ENCODE data around the gene IRX6. TPM values are rescaled to one million over a fixed set of nuclear protein-coding genes. Genes with fewer than 3 reads are reported as not detected.

IRX6 gene
- total RNA-seq, 6 donors from 2014 or later = 2.1 to 10.3 (median 4.3) TPM

GRCh38 chr16:55350984-55351383 lies 27.0 kb downstream of the IRX6 start:
- no peaks in the 10 kb centered on the region for H3K36me3 ChIP-seq
- H3K4me1 ChIP-seq = no peaks in the 10 kb centered on the region
- no peak overlapping the region for H3K4me3 ChIP-seq
- H3K27me3 ChIP-seq = no peaks in the 10 kb centered on the region
- ATAC-seq (ENCODE audit: low FRiP score in 2 of 2) (no peak), DNase-seq (no peak)
- TF ChIP-seq EP300 (IDR thresholded peaks at IDR 0.05) (no peak), CTCF (IDR thresholded peaks at IDR 0.05) (no peak), POLR2AphosphoS5 (IDR thresholded peaks at IDR 0.05) (no peak)
- no peaks in the 10 kb centered on the region for H3K9me3 ChIP-seq
- H3K27ac ChIP-seq = no peak overlapping the region

GRCh38 chr16:55351936-55352335 lies 27.9 kb downstream of the IRX6 start:
- 92 to 95% methylated on average over 3 of the region's 3 CpGs for WGBS, 2 donors
- TF ChIP-seq POLR2A (IDR thresholded peaks at IDR 0.05) = no peak
- no peak for TF ChIP-seq CTCF (IDR thresholded peaks at IDR 0.05)
- TF ChIP-seq EP300 (IDR thresholded peaks at IDR 0.05) = no peak
- no peak for TF ChIP-seq POLR2AphosphoS5 (IDR thresholded peaks at IDR 0.05)
- H3K27me3 ChIP-seq = no peaks in the 10 kb centered on the region
- H3K4me3 ChIP-seq = no peak overlapping the region
- H3K36me3 ChIP-seq = no peaks in the 10 kb centered on the region
- H3K4me1 ChIP-seq = no peaks in the 10 kb centered on the region
- DNase-seq = no peak
- H3K27ac ChIP-seq = no peak overlapping the region
- no peaks in the 10 kb centered on the region for H3K9me3 ChIP-seq
- ATAC-seq (ENCODE audit: low FRiP score in 2 of 2) = no peak

GRCh38 chr16:55357241-55357640 lies 33.2 kb downstream of the IRX6 start:
- H3K4me3 ChIP-seq = no peak overlapping the region
- 68 to 81% methylated on average over 3 of the region's 3 CpGs for WGBS, 2 donors
- DNase-seq (no peak), ATAC-seq (ENCODE audit: low FRiP score in 2 of 2) (no peak)
- no peak overlapping the region for H3K27ac ChIP-seq
- no peaks in the 10 kb centered on the region for H3K27me3 ChIP-seq
- no peak for TF ChIP-seq POLR2A (IDR thresholded peaks at IDR 0.05)
- TF ChIP-seq EP300 (IDR thresholded peaks at IDR 0.05) = no peak
- TF ChIP-seq CTCF (IDR thresholded peaks at IDR 0.05) = no peak
- H3K36me3 ChIP-seq = no peaks in the 10 kb centered on the region
- no peaks in the 10 kb centered on the region for H3K4me1 ChIP-seq
- no peaks in the 10 kb centered on the region for H3K9me3 ChIP-seq

GRCh38 chr16:55359946-55360345 lies 35.9 kb downstream of the IRX6 start:
- Histone ChIP-seq H3K9me3 (no peaks in the 10 kb centered on the region), H3K4me1 (no peaks in the 10 kb centered on the region), H3K4me3 (no peak overlapping the region), H3K27ac (no peak overlapping the region), H3K27me3 (no peaks in the 10 kb centered on the region), H3K36me3 (no peaks in the 10 kb centered on the region)
- 82 to 91% methylated on average over 2 of the region's 2 CpGs for WGBS, 2 donors
- ATAC-seq (ENCODE audit: low FRiP score in 2 of 2) = no peak
- no peak for DNase-seq
- TF ChIP-seq POLR2A (IDR thresholded peaks at IDR 0.05) (no peak), POLR2AphosphoS5 (IDR thresholded peaks at IDR 0.05) (no peak), CTCF (IDR thresholded peaks at IDR 0.05) (no peak), EP300 (IDR thresholded peaks at IDR 0.05) (no peak)

GRCh38 chr16:55364811-55365210 lies 40.8 kb downstream of the IRX6 start:
- TF ChIP-seq POLR2AphosphoS5 (IDR thresholded peaks at IDR 0.05) (no peak), EP300 (IDR thresholded peaks at IDR 0.05) (no peak), CTCF (IDR thresholded peaks at IDR 0.05) (no peak), POLR2A (IDR thresholded peaks at IDR 0.05) (no peak)
- no peaks in the 10 kb centered on the region for H3K9me3 ChIP-seq
- DNase-seq = no peak
- no peaks in the 10 kb centered on the region for H3K27me3 ChIP-seq
- H3K4me1 ChIP-seq = no peaks in the 10 kb centered on the region
- ATAC-seq (ENCODE audit: low FRiP score in 2 of 2) = no peak
- no peaks in the 10 kb centered on the region for H3K36me3 ChIP-seq
- no peak overlapping the region for H3K27ac ChIP-seq
- no peak overlapping the region for H3K4me3 ChIP-seq
- 80 to 84% methylated on average over 5 of the region's 5 CpGs for WGBS, 2 donors
